Testis (tissue), 2 donors: ENCODE measurements around the gene FGF23.

Source experiments
- POLR2A ChIP-seq: fragments of 450-650 bp; IDR thresholded peaks from one replicate; pipeline ENCODE4 v1.6.1; 2017; ENCODE audit warnings: antibody characterized with exemption, mild to moderate bottlenecking, moderate library complexity
- TF ChIP-seq, protein P1 (sequence below), 3 experiments: fragments of 450-650 bp in 2 of 3; fragments of 200-600 bp in 1 of 3; sonication (generic) in 1 of 3; IDR thresholded peaks; one replicate each; pipeline ENCODE4 v1.5.1; 2016 to 2019; ENCODE audit warnings: antibody characterized with exemption in 3 of 3, mild to moderate bottlenecking in 2 of 3, moderate library complexity in 1 of 3

DNA sequence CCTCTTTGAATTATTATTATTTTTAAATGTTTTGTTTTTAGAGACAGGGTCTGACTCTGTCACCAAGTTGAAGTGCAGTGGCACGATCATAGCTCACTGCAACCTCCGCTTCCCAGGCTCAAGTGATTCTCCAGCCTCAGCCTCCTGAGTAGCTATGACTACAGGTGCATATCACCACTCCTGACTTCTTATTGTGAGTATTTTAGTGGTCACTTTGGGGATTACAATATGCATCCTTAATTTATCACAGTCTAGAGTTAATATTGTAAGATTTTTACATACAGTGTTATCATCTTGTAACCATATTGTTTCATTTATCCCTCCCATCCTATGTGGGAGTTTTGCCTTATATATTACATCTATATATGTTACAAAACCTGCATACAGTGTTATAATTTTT lies 13.4 kb downstream of the FGF23 start:
- TF ChIP-seq, protein P1, sequence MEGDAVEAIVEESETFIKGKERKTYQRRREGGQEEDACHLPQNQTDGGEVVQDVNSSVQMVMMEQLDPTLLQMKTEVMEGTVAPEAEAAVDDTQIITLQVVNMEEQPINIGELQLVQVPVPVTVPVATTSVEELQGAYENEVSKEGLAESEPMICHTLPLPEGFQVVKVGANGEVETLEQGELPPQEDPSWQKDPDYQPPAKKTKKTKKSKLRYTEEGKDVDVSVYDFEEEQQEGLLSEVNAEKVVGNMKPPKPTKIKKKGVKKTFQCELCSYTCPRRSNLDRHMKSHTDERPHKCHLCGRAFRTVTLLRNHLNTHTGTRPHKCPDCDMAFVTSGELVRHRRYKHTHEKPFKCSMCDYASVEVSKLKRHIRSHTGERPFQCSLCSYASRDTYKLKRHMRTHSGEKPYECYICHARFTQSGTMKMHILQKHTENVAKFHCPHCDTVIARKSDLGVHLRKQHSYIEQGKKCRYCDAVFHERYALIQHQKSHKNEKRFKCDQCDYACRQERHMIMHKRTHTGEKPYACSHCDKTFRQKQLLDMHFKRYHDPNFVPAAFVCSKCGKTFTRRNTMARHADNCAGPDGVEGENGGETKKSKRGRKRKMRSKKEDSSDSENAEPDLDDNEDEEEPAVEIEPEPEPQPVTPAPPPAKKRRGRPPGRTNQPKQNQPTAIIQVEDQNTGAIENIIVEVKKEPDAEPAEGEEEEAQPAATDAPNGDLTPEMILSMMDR (IDR thresholded peaks at IDR 0.05): no peak
- TF ChIP-seq POLR2A: no peak
